Heart left ventricle (tissue), 16 donors: ENCODE results near the gene UGGT1. TPM values are rescaled to one million over a fixed set of nuclear protein-coding genes. Genes with fewer than 3 reads are reported as not detected.

Experiments
- ATAC-seq, 4 donors: fragments of 200-7000 bp; cut with Tn5 transposase; one replicate each; pipeline ENCODE4 v1.9.1; 2020 to 2022; ENCODE audit warnings: moderate library complexity in 4 of 4, mild to moderate bottlenecking in 3 of 4, moderate number of reproducible peaks in 1 of 4
- DNase-seq, 5 donors: peaks; one replicate each; pipeline ENCODE4 v3.0.0-alpha.2; 2020
- H3K27ac ChIP-seq, 12 donors: fragments of 200-600 bp; sonication (generic) in 4 of 12; one replicate each; pipeline versions ENCODE4 v1.5.0 to v1.8.0; 2016 to 2022; ENCODE audit warnings: mild to moderate bottlenecking in 2 of 12
- H3K27me3 ChIP-seq, 9 donors: fragments of 200-600 bp; sonication (generic) in 2 of 9; one replicate each; pipeline versions ENCODE4 v1.5.1 to v1.8.0; 2016 to 2022; ENCODE audit warnings: mild to moderate bottlenecking in 3 of 9
- H3K36me3 ChIP-seq, 9 donors: fragments of 200-600 bp; sonication (generic) in 2 of 9; one replicate each; pipeline versions ENCODE4 v1.5.0 to v1.8.0; 2018 to 2022; ENCODE audit warnings: mild to moderate bottlenecking in 2 of 9
- H3K4me1 ChIP-seq, 12 donors: fragments of 200-600 bp; sonication (generic) in 4 of 12; one replicate each; pipeline versions ENCODE4 v1.5.0 to v1.8.0; 2016 to 2022; ENCODE audit warnings: mild to moderate bottlenecking in 3 of 12
- H3K4me3 ChIP-seq, 12 donors: fragments of 200-600 bp; sonication (generic) in 4 of 12; one replicate each; pipeline versions ENCODE4 v1.5.0 to v1.8.0; 2017 to 2022; ENCODE audit warnings: mild to moderate bottlenecking in 9 of 12, moderate library complexity in 4 of 12
- H3K9me3 ChIP-seq, 12 donors: fragments of 200-600 bp; sonication (generic) in 4 of 12; one replicate each; pipeline versions ENCODE4 v1.5.0 to v1.8.0; 2016 to 2022; ENCODE audit warnings: mild to moderate bottlenecking in 1 of 12
- POLR2A ChIP-seq, 2 donors: fragments of 450-650 bp; IDR thresholded peaks; one replicate each; pipeline ENCODE4 v1.6.1; 2017; ENCODE audit warnings: antibody characterized with exemption in 2 of 2, mild to moderate bottlenecking in 2 of 2, moderate library complexity in 2 of 2
- WGBS, 4 donors: extraction: QIAGEN DNeasy Blood & Tissue Kit in 2 of 4; methylation state at CpG; one replicate each; pipeline versions ENCODE4 v1.1.5 to v1.1.7; 2013 to 2018; 5-methylcytosine and 5-hydroxymethylcytosine counted together
- intact Hi-C, 10 donors: fragments of 100-400 bp; cut with DNase I; formaldehyde crosslinking; loops; one replicate each; pipeline versions ENCODE4 v1.11.1 to v1.14.2; 2022
- polyA plus RNA-seq, 2 donors: library from polyadenylated mRNA; stranded (reverse); fragments of 200-250 nt; gene quantifications; one replicate each; pipeline ENCODE4 v1.2.3, GENCODE V29; 2013
- total RNA-seq, 9 donors: library from RNA; depleted of rRNA in 2 of 9; stranded (reverse); fragments of >200 nt in 2 of 9; fragmentation: NEBNext Ultra II Directional in 3 of 9; extraction: Animal tissue kit (Norgen Biotek cat#: 25700) in 3 of 9; gene quantifications; one replicate each; pipeline versions ENCODE4 v1.1.0 to v1.2.4, GENCODE V29; 2016 to 2023
- TF ChIP-seq, protein P1 (sequence below), 12 donors: fragments of 200-600 bp; sonication (generic) in 4 of 12; IDR thresholded peaks; one replicate each; pipeline versions ENCODE4 v1.5.0 to v1.8.0; 2018 to 2022; ENCODE audit warnings: antibody characterized with exemption in 12 of 12, mild to moderate bottlenecking in 5 of 12
- donor health status: ischemic (EF 13 %, LVEDD 7.1; RV severe dilation, severe dysfunction).
- donor health status: healthy with polysubstance abuse.
- donor health status: DM: no; HTN: yes; CAD: no.
- donor health status: DM: no; HTN: no; CAD: no.
- donor health status: ischemic (EF 25% LVEDD 6.9; RV normal size, moderate dysfunction).
- donor health status: ischemic (EF 25% LVEDD 5.7; RV mildly dilated, moderate dysfunction).
- donor health status: healthy.
- donor health status: DM: yes; HTN: yes; CAD: no.
- donor health status: ischemic (EF 35%, LVEDD 5.7; RV mildly dilated, moderate dysfunction).
- donor health status: nonischemic (EF 11% LVEDD 7.7; RV severe dilation, severe dysfunction).
- donor health status: DM: yes; HTN: yes; CAD: no.
- donor health status: PGD.
- donor health status: ischemic (EF 29% LVEDD 5.4; RV normal size, mild dysfunction).
- donor health status: nonischemic (EF 23%, LVEDD 6.1; RV moderate dilation, normal function).

UGGT1 gene
- total and polyA plus RNA-seq, 11 donors = 5.8 to 77.4 (median 32.0) TPM

DNA sequence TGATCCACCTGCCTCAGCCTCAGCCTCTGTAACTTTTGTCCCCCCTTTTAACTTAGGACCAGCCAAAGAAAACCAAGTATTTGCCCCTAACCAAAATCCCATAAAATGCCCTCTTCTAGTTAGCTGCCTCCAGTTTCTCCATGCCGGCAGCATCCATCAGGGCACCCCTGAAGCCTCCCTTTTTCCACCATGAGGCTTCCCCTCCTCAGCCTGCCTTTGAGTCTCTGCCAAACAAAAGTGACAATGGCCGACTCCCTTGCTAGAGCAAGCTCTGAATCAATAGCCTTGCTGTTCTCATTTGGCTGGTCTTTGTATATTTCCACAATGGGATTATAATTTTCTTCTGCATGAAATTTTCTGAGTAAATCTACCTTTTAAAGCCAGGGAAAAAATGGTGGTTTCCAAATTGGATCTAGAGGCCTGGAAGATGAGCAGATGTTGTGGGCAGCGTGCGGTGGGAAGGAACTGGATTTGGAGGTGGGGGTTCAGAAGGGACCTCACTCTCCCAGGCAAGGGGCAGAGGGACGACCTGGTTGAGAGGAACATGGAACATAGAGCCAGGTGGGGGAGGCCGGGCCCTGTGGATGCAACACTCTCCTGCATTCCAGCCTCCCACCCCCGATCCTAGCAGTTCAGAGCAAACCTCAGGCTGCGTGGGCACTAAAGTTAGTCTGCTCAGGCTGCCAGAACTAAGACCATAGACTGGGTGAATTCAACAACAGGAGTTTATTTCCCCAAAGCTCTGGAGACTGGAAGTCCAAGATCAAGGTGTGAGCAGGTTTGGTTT, 147.1 kb downstream of the UGGT1 start:
- H3K27me3 ChIP-seq = no peaks in the 10 kb centered on the region
- H3K27ac ChIP-seq = no peak overlapping the region
- H3K4me1 ChIP-seq = peaks cover 0 to 9% (median 4%) of the 10 kb centered on the region in 12 donors
- DNase-seq = no peak
- no peak for TF ChIP-seq POLR2A (IDR thresholded peaks at IDR 0.05)
- TF ChIP-seq, protein P1, sequence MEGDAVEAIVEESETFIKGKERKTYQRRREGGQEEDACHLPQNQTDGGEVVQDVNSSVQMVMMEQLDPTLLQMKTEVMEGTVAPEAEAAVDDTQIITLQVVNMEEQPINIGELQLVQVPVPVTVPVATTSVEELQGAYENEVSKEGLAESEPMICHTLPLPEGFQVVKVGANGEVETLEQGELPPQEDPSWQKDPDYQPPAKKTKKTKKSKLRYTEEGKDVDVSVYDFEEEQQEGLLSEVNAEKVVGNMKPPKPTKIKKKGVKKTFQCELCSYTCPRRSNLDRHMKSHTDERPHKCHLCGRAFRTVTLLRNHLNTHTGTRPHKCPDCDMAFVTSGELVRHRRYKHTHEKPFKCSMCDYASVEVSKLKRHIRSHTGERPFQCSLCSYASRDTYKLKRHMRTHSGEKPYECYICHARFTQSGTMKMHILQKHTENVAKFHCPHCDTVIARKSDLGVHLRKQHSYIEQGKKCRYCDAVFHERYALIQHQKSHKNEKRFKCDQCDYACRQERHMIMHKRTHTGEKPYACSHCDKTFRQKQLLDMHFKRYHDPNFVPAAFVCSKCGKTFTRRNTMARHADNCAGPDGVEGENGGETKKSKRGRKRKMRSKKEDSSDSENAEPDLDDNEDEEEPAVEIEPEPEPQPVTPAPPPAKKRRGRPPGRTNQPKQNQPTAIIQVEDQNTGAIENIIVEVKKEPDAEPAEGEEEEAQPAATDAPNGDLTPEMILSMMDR (IDR thresholded peaks at IDR 0.05) = no peak
- 85 to 90% (median 87%) methylated on average over 7 to 8 of the region's 8 CpGs for WGBS, 4 donors
- no peak overlapping the region for H3K4me3 ChIP-seq
- H3K9me3 ChIP-seq = no peaks in the 10 kb centered on the region
- intact Hi-C loops = loop anchor here in 4 of 10 donors (5.0 to 10.0 kb wide), 4 partner anchors 63 to 176 kb away; partner anchors contain the start of gene HS6ST1 (in 2 of the 4)
- H3K36me3 ChIP-seq = no peaks in the 10 kb centered on the region
- ATAC-seq = no peak

DNA sequence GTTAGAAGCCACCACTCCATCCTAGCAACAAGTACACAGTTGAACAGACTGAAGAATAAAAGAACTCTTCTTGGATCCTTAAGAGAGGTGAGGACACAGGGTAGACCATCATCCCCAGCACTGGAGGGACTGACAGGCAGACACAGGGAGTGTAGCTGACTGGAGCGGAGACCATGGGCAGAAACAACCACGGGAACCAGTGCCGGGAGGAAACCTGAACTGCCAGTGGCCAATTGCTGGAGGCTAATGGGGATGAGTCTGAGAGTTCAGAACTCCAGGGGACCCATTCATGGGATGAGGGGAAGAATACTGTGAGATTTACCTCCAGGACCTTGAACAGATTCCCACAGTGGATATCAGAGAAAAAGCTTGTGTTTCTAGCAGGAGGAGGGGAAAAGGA, 150.9 kb downstream of the UGGT1 start:
- TF ChIP-seq POLR2A (IDR thresholded peaks at IDR 0.05) = no peak
- TF ChIP-seq, protein P1 (IDR thresholded peaks at IDR 0.05) = no peak
- 74 to 80% (median 77%) methylated on average over 3 of the region's 3 CpGs for WGBS, 4 donors
- ATAC-seq = no peak
- H3K4me1 ChIP-seq = peaks cover 0 to 1% (median 0%) of the 10 kb centered on the region in 12 donors
- H3K9me3 ChIP-seq = no peaks in the 10 kb centered on the region
- no peaks in the 10 kb centered on the region for H3K36me3 ChIP-seq
- H3K27me3 ChIP-seq = no peaks in the 10 kb centered on the region
- intact Hi-C loops = no loop called here
- H3K27ac ChIP-seq = no peak overlapping the region
- H3K4me3 ChIP-seq = no peak overlapping the region
- no peak for DNase-seq

Other genes with a start within 250 kb of the UGGT1 start
- 10 to 100 TPM; 10.9 to 24.1 (median 21.4) TPM for gene POLR2D, start 233.0 kb upstream of the UGGT1 start, total RNA-seq
- gene POLR2D, start 233.0 kb upstream of the UGGT1 start, polyA plus RNA-seq = 10 to 100 TPM in 1 of 2 donors, 1 to 10 TPM in 1; 8.5 to 25.5 TPM
- gene AMMECR1L, start 205.2 kb upstream of the UGGT1 start, total RNA-seq = 10 to 100 TPM in 7 of 9 donors, 1 to 10 TPM in 2; 9.4 to 12.7 (median 10.2) TPM
- gene AMMECR1L, start 205.2 kb upstream of the UGGT1 start, polyA plus RNA-seq = 10 to 100 TPM in 1 of 2 donors, 1 to 10 TPM in 1; 4.0 to 12.6 TPM
- gene SAP130, start 63.1 kb upstream of the UGGT1 start, total RNA-seq = 10 to 100 TPM; 11.4 to 20.3 (median 15.5) TPM
- 10 to 100 TPM in 1 of 2 donors, 1 to 10 TPM in 1; 4.6 to 14.5 TPM for gene SAP130, start 63.1 kb upstream of the UGGT1 start, polyA plus RNA-seq
- 10 to 100 TPM; 18.1 to 87.3 (median 24.9) TPM for gene HS6ST1, start 227.7 kb downstream of the UGGT1 start, total RNA-seq
- 10 to 100 TPM; 15.6 to 26.5 TPM for gene HS6ST1, start 227.7 kb downstream of the UGGT1 start, polyA plus RNA-seq